Neural cell (in vitro differentiated cells): ENCODE data around the gene P2RX3. TPM values are rescaled to one million over a fixed set of nuclear protein-coding genes. Genes with fewer than 3 reads are reported as not detected.

Experiments used
- H2AFZ ChIP-seq: fragments of 200-600, 300-800 bp; sonication (generic), shearing (Covaris generic); 2 replicates; pipeline ENCODE4 v1.6.0; 2014; ENCODE audit warnings: low read depth, mild to moderate bottlenecking, antibody characterized with exemption, low read length, moderate library complexity
- H3F3A ChIP-seq: fragments of 200-600 bp; shearing (Covaris generic); 2 replicates; pipeline ENCODE4 v1.6.1; 2016; ENCODE audit warnings: mild to moderate bottlenecking, moderate library complexity, mixed read lengths, antibody characterized with exemption, low read length; ENCODE audit not compliant: insufficient read depth, poor library complexity, severe bottlenecking
- H3K27ac ChIP-seq: fragments of 200-600, 300-800 bp; sonication (generic), shearing (Covaris generic); 2 replicates; pipeline ENCODE4 v1.5.1; 2014; ENCODE audit warnings: mild to moderate bottlenecking, low read length, moderate library complexity
- H3K27me3 ChIP-seq: fragments of 300-800, 200-600 bp; sonication (generic), shearing (Covaris generic); 2 replicates; pipeline ENCODE4 v1.6.0; 2014; ENCODE audit warnings: mild to moderate bottlenecking, low read depth, low read length, moderate library complexity; ENCODE audit not compliant: insufficient read depth
- H3K36me3 ChIP-seq: fragments of 300-800, 200-600 bp; sonication (generic), shearing (Covaris generic); 2 replicates; pipeline ENCODE4 v1.5.1; 2014; ENCODE audit warnings: mild to moderate bottlenecking, antibody characterized with exemption, low read length, moderate library complexity; ENCODE audit not compliant: insufficient read depth
- H3K4me2 ChIP-seq: fragments of 300-800, 200-600 bp; sonication (generic), shearing (Covaris generic); 2 replicates; pipeline ENCODE4 v1.6.0; 2014; ENCODE audit warnings: mild to moderate bottlenecking, low read length
- H3K4me3 ChIP-seq: fragments of 300-800, 200-600 bp; sonication (generic), shearing (Covaris generic); 2 replicates; pipeline ENCODE4 v1.5.1; 2014; ENCODE audit warnings: mild to moderate bottlenecking, low read length, moderate library complexity
- H3K79me2 ChIP-seq: fragments of 200-600 bp; shearing (Covaris generic); replicated peaks from 2 replicates; pipeline ENCODE4 v1.6.0; 2014; ENCODE audit warnings: mild to moderate bottlenecking, low read length, moderate library complexity; ENCODE audit not compliant: insufficient read depth
- H3K9ac ChIP-seq: fragments of 300-800, 200-600 bp; sonication (generic), shearing (Covaris generic); 2 replicates; pipeline ENCODE4 v1.6.1; 2016; ENCODE audit warnings: mild to moderate bottlenecking, low read length, mixed read lengths
- H3K9me2 ChIP-seq: fragments of 200-600 bp; shearing (Covaris generic); 2 replicates; pipeline ENCODE4 v1.6.1; 2016; ENCODE audit warnings: mild to moderate bottlenecking, low read length, mixed read lengths; ENCODE audit not compliant: insufficient read depth
- H3K9me3 ChIP-seq: fragments of 200-600, 300-800 bp; sonication (generic), shearing (Covaris generic); 2 replicates; pipeline ENCODE4 v1.6.1; 2016; ENCODE audit warnings: mild to moderate bottlenecking, mixed run types, low read length, moderate library complexity, mixed read lengths
- H4K20me1 ChIP-seq: fragments of 200-600 bp; shearing (Covaris generic); 2 replicates; pipeline ENCODE4 v1.6.1; 2016; ENCODE audit warnings: mild to moderate bottlenecking, mixed run types; ENCODE audit not compliant: insufficient read depth
- EP300 ChIP-seq: fragments of 450-650 bp; conservative IDR thresholded peaks from 2 replicates; pipeline ENCODE4 v1.6.1; 2014; ENCODE audit warnings: antibody characterized with exemption, mild to moderate bottlenecking, moderate library complexity; ENCODE audit not compliant: poor library complexity, severe bottlenecking
- EZH2 ChIP-seq: fragments of 200-600, 300-800 bp; shearing (Covaris generic), sonication (generic); IDR thresholded peaks from 2 replicates; pipeline ENCODE4 v1.6.1; 2014; ENCODE audit warnings: antibody characterized with exemption, low read length, borderline replicate concordance, mild to moderate bottlenecking; ENCODE audit not compliant: insufficient read depth, poor library complexity, severe bottlenecking
- MXI1 ChIP-seq: fragments of 450-650 bp; conservative IDR thresholded peaks from 2 replicates; pipeline ENCODE4 v1.6.1; 2014; ENCODE audit warnings: antibody characterized with exemption, mild to moderate bottlenecking; ENCODE audit not compliant: poor library complexity, severe bottlenecking
- POLR2AphosphoS5 ChIP-seq: IDR thresholded peaks from 2 replicates; pipeline ENCODE4 v1.6.1; 2012
- RAD21 ChIP-seq: fragments of 450-650 bp; conservative IDR thresholded peaks from 2 replicates; pipeline ENCODE4 v1.6.1; 2014; ENCODE audit warnings: antibody characterized with exemption, mild to moderate bottlenecking, moderate library complexity
- SMC3 ChIP-seq: fragments of 450-650 bp; conservative IDR thresholded peaks from 2 replicates; pipeline ENCODE4 v1.6.1; 2014; ENCODE audit warnings: antibody characterized with exemption, mild to moderate bottlenecking, moderate library complexity; ENCODE audit not compliant: poor library complexity
- TAF1 ChIP-seq: IDR thresholded peaks from 2 replicates; pipeline ENCODE4 v1.6.1; 2012; ENCODE audit warnings: low read depth
- polyA plus RNA-seq: library from polyadenylated mRNA; depleted of rRNA; stranded (reverse); fragments of >200 nt; gene quantifications from 2 replicates; pipeline ENCODE4 v1.2.3, GENCODE V29; 2014
- TF ChIP-seq, protein P1 (sequence below): IDR thresholded peaks from 2 replicates; pipeline ENCODE4 v1.6.1; 2012; ENCODE audit warnings: borderline replicate concordance
- TF ChIP-seq, protein P2 (sequence below): fragments of 450-650 bp; IDR thresholded peaks from 2 replicates; pipeline ENCODE4 v1.5.1; 2014; ENCODE audit warnings: antibody characterized with exemption, mild to moderate bottlenecking, moderate library complexity; ENCODE audit not compliant: poor library complexity, severe bottlenecking

The P2RX3 gene
- polyA plus RNA-seq, 1 donor from 2014 or later, result not detected

DNA sequence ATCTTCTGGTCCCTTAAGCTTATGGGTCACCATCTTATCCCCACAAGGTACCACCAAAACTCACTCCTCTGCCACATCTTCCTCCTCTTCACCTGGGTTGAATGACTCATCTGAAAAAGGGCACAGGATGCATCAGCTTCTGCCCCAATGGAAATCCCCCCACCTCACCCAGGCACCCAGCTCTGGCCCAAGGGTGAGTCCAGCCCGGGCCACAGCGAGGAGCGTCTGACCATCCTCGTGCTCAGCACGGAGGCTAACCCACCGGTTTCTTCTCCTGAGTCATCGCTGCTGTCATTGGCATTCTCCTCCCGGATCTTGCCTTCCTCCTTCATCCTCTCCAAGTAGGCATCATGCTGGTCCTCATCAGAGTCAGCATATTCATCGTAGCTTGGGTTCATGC, 8.1 kb upstream of the P2RX3 start:
- Histone ChIP-seq H3K9me2 (no peaks in the 10 kb centered on the region), H3K27ac (no peak overlapping the region), H4K20me1 (no peaks in the 10 kb centered on the region), H3K79me2 (peaks cover 21% of the 10 kb centered on the region), H3K9me3 (no peaks in the 10 kb centered on the region), H3K27me3 (no peaks in the 10 kb centered on the region), H3K4me3 (no peak overlapping the region), H3K4me2 (no peak overlapping the region), H2AFZ (no peak overlapping the region), H3F3A (peaks cover 3% of the 10 kb centered on the region), H3K36me3 (peaks cover 6% of the 10 kb centered on the region), H3K9ac (no peak overlapping the region)
- TF ChIP-seq RAD21 (no peak), POLR2AphosphoS5 (no peak), EP300 (no peak), TAF1 (no peak), EZH2 (no peak), MXI1 (no peak)
- TF ChIP-seq, protein P1, sequence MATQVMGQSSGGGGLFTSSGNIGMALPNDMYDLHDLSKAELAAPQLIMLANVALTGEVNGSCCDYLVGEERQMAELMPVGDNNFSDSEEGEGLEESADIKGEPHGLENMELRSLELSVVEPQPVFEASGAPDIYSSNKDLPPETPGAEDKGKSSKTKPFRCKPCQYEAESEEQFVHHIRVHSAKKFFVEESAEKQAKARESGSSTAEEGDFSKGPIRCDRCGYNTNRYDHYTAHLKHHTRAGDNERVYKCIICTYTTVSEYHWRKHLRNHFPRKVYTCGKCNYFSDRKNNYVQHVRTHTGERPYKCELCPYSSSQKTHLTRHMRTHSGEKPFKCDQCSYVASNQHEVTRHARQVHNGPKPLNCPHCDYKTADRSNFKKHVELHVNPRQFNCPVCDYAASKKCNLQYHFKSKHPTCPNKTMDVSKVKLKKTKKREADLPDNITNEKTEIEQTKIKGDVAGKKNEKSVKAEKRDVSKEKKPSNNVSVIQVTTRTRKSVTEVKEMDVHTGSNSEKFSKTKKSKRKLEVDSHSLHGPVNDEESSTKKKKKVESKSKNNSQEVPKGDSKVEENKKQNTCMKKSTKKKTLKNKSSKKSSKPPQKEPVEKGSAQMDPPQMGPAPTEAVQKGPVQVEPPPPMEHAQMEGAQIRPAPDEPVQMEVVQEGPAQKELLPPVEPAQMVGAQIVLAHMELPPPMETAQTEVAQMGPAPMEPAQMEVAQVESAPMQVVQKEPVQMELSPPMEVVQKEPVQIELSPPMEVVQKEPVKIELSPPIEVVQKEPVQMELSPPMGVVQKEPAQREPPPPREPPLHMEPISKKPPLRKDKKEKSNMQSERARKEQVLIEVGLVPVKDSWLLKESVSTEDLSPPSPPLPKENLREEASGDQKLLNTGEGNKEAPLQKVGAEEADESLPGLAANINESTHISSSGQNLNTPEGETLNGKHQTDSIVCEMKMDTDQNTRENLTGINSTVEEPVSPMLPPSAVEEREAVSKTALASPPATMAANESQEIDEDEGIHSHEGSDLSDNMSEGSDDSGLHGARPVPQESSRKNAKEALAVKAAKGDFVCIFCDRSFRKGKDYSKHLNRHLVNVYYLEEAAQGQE, result no peak

DNA sequence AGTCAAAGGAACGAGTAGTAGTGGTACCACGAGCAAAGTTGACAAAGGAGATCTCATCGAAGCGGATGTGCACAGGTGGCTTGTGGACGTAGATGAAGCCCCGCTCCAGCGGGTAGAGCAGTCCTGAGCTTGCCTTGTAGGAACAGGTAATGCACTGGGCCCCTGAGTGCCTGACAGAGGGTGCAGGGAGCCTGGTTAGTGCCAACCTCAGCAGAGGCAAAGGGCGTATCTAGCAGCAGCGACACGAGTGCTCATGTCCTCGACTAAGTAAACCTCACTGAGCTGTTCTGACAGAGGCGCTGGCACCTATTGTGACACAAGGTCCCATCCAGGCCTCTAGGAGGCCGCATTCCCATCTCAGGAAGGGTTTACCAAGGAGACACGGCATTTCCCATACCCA, 6.4 kb upstream of the P2RX3 start:
- no peak overlapping the region for H3K27ac ChIP-seq
- peaks cover 4% of the 10 kb centered on the region for H3F3A ChIP-seq
- no peaks in the 10 kb centered on the region for H4K20me1 ChIP-seq
- TF ChIP-seq TAF1 (no peak), MXI1 (no peak), EZH2 (no peak), SMC3 (no peak), EP300 (no peak), POLR2AphosphoS5 (no peak), RAD21 (no peak)
- TF ChIP-seq, protein P1, result no peak
- TF ChIP-seq, protein P2, sequence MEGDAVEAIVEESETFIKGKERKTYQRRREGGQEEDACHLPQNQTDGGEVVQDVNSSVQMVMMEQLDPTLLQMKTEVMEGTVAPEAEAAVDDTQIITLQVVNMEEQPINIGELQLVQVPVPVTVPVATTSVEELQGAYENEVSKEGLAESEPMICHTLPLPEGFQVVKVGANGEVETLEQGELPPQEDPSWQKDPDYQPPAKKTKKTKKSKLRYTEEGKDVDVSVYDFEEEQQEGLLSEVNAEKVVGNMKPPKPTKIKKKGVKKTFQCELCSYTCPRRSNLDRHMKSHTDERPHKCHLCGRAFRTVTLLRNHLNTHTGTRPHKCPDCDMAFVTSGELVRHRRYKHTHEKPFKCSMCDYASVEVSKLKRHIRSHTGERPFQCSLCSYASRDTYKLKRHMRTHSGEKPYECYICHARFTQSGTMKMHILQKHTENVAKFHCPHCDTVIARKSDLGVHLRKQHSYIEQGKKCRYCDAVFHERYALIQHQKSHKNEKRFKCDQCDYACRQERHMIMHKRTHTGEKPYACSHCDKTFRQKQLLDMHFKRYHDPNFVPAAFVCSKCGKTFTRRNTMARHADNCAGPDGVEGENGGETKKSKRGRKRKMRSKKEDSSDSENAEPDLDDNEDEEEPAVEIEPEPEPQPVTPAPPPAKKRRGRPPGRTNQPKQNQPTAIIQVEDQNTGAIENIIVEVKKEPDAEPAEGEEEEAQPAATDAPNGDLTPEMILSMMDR, result no peak
- no peak overlapping the region for H3K9ac ChIP-seq
- no peaks in the 10 kb centered on the region for H3K9me3 ChIP-seq
- no peak overlapping the region for H3K4me2 ChIP-seq
- peaks cover 5% of the 10 kb centered on the region for H3K36me3 ChIP-seq
- H3K9me2 ChIP-seq, result no peaks in the 10 kb centered on the region
- no peak overlapping the region for H2AFZ ChIP-seq
- no peak overlapping the region for H3K4me3 ChIP-seq
- peaks cover 22% of the 10 kb centered on the region for H3K79me2 ChIP-seq
- H3K27me3 ChIP-seq, result no peaks in the 10 kb centered on the region
